Ishikawa (cell line): Measurements from ENCODE around the gene C4orf50.

Source experiments
- CEBPB ChIP-seq: IDR thresholded peaks from 2 replicates; pipeline ENCODE4 v1.6.1; 2012
- CREB1 ChIP-seq: IDR thresholded peaks from 2 replicates; pipeline ENCODE4 v1.6.1; 2012; ENCODE audit warnings: low read depth
- EGR1 ChIP-seq: IDR thresholded peaks from 2 replicates; pipeline ENCODE4 v1.6.1; 2012
- EP300 ChIP-seq: IDR thresholded peaks from 2 replicates; pipeline ENCODE4 v1.6.1; 2012; ENCODE audit warnings: borderline replicate concordance
- FOXM1 ChIP-seq: IDR thresholded peaks from 2 replicates; pipeline ENCODE4 v1.6.1; 2012; ENCODE audit warnings: low read depth, borderline replicate concordance
- MAX ChIP-seq: IDR thresholded peaks from 2 replicates; pipeline ENCODE4 v1.6.1; 2012
- NFIC ChIP-seq: IDR thresholded peaks from 2 replicates; pipeline ENCODE4 v1.6.1; 2012
- RAD21 ChIP-seq: IDR thresholded peaks from 2 replicates; pipeline ENCODE4 v1.6.1; 2012; ENCODE audit warnings: low read depth
- REST ChIP-seq: IDR thresholded peaks from 2 replicates; pipeline ENCODE4 v1.6.1; 2012; ENCODE audit warnings: low read depth, mild to moderate bottlenecking
- TAF1 ChIP-seq: IDR thresholded peaks from 2 replicates; pipeline ENCODE4 v1.6.1; 2012; ENCODE audit warnings: low read depth, mild to moderate bottlenecking
- TCF12 ChIP-seq: IDR thresholded peaks from 2 replicates; pipeline ENCODE4 v1.6.1; 2012; ENCODE audit warnings: low read depth
- TEAD4 ChIP-seq: IDR thresholded peaks from 2 replicates; pipeline ENCODE4 v1.6.1; 2012
- USF1 ChIP-seq: IDR thresholded peaks from 2 replicates; pipeline ENCODE4 v1.6.1; 2012
- YY1 ChIP-seq: IDR thresholded peaks from 2 replicates; pipeline ENCODE4 v1.6.1; 2012; ENCODE audit warnings: low read depth
- ZBTB7A ChIP-seq: IDR thresholded peaks from 2 replicates; pipeline ENCODE4 v1.6.1; 2012; ENCODE audit warnings: low read depth

Gene C4orf50

GRCh38 chr4:6002926-6003325, 15.3 kb downstream of the C4orf50 start:
- TF ChIP-seq REST (no peak), RAD21 (no peak)

- no peak for TF ChIP-seq ZBTB7A
- no peak for TF ChIP-seq CREB1
- TF ChIP-seq EP300, result no peak
- TF ChIP-seq RAD21, result no peak
- no peak for TF ChIP-seq REST
- no peak for TF ChIP-seq NFIC
- no peak for TF ChIP-seq TAF1
- no peak for TF ChIP-seq TEAD4
- no peak for TF ChIP-seq MAX
- TF ChIP-seq USF1, result no peak
- TF ChIP-seq YY1, result no peak
- TF ChIP-seq FOXM1, result no peak
- TF ChIP-seq CEBPB, result no peak
- TF ChIP-seq TCF12, result no peak
- no peak for TF ChIP-seq EGR1
Observed at GRCh38 chr4:6002492-6002833, 15.8 kb downstream of the C4orf50 start.

GRCh38 chr4:6001680-6002491, 16.3 kb downstream of the C4orf50 start:
- TF ChIP-seq CEBPB, result no peak
- no peak for TF ChIP-seq TCF12
- TF ChIP-seq RAD21, result no peak
- TF ChIP-seq TEAD4, result no peak
- TF ChIP-seq ZBTB7A, result no peak
- no peak for TF ChIP-seq NFIC
- no peak for TF ChIP-seq EGR1
- TF ChIP-seq EP300, result no peak
- TF ChIP-seq YY1, result no peak
- TF ChIP-seq FOXM1, result no peak
- TF ChIP-seq MAX, result no peak
- no peak for TF ChIP-seq TAF1
- no peak for TF ChIP-seq REST
- no peak for TF ChIP-seq CREB1
- no peak for TF ChIP-seq USF1

- no peak for TF ChIP-seq REST
Observed at GRCh38 chr4:5999830-6000365, 18.3 kb downstream of the C4orf50 start.
